Measurements from ENCODE around the gene GPC6.

- no peak for TF ChIP-seq POLR2A (IDR thresholded peaks at IDR 0.05)
- no peak for TF ChIP-seq CTCF (IDR thresholded peaks at IDR 0.05 in 8 of 11, conservative IDR thresholded peaks at IDR 0.05 in 3 of 11)
- TF ChIP-seq POLR2AphosphoS5 (IDR thresholded peaks at IDR 0.05): no peak
These were observed 897.0 kb downstream of the GPC6 start for GRCh38 chr13:94123557-94123956.
